Chondrocyte (in vitro differentiated cells): Measurements from ENCODE around the gene GM2A. TPM values are rescaled to one million over a fixed set of nuclear protein-coding genes. Genes with fewer than 3 reads are reported as not detected.

Experiments used
- DNase-seq: peaks from one replicate; pipeline ENCODE4 v3.0.0; 2021; ENCODE audit warnings: mixed read lengths, low spot score
- H3K27ac Mint-ChIP-seq: one replicate; pipeline ENCODE4 v1.8.0; 2021; ENCODE audit warnings: mild to moderate bottlenecking, moderate library complexity, mixed read lengths; ENCODE audit not compliant: unreplicated experiment
- H3K27me3 Mint-ChIP-seq: 2 replicates; pipeline ENCODE4 v1.8.0; 2021; ENCODE audit warnings: low read depth, mixed read lengths
- H3K36me3 Mint-ChIP-seq: 2 replicates; pipeline ENCODE4 v1.8.0; 2021; ENCODE audit warnings: low read depth, mixed read lengths
- H3K4me1 Mint-ChIP-seq: 2 replicates; pipeline ENCODE4 v1.8.0; 2021; ENCODE audit warnings: low read depth, mild to moderate bottlenecking, mixed read lengths
- H3K4me3 Mint-ChIP-seq: one replicate; pipeline ENCODE4 v1.8.0; 2021; ENCODE audit warnings: mild to moderate bottlenecking, moderate library complexity, mixed read lengths; ENCODE audit not compliant: unreplicated experiment
- H3K9me3 Mint-ChIP-seq: 2 replicates; pipeline ENCODE4 v1.8.0; 2021; ENCODE audit warnings: low read depth, mixed read lengths
- CTCF ChIP-seq: fragments of 200-600 bp; sonication (generic); IDR thresholded peaks from 2 replicates; pipeline ENCODE4 v1.5.0; 2021; ENCODE audit warnings: antibody characterized with exemption, mild to moderate bottlenecking, moderate library complexity
- total RNA-seq: library from RNA; stranded (reverse); gene quantifications from 3 replicates; pipeline ENCODE4 v1.2.1, GENCODE V29; 2021

The GM2A gene
- total RNA-seq, 1 donor from 2014 or later: 21.7 TPM

- no peak for TF ChIP-seq CTCF
- H3K27ac Mint-ChIP-seq: no peak overlapping the region
- DNase-seq: no peak
- H3K36me3 Mint-ChIP-seq: no peaks in the 10 kb centered on the region
- peaks cover 3% of the 10 kb centered on the region for H3K27me3 Mint-ChIP-seq
- peaks cover 4% of the 10 kb centered on the region for H3K4me1 Mint-ChIP-seq
- no peaks in the 10 kb centered on the region for H3K9me3 Mint-ChIP-seq
- no peak overlapping the region for H3K4me3 Mint-ChIP-seq
Observed at GRCh38 chr5:151213803-151214613, 39.0 kb upstream of the GM2A start.

GRCh38 chr5:151214614-151215545 is 38.1 kb upstream of the GM2A start:
- Mint-ChIP-seq H3K4me3 (no peak overlapping the region), H3K27ac (no peak overlapping the region), H3K4me1 (peaks cover 4% of the 10 kb centered on the region), H3K9me3 (no peaks in the 10 kb centered on the region), H3K27me3 (peaks cover 3% of the 10 kb centered on the region), H3K36me3 (no peaks in the 10 kb centered on the region)
- TF ChIP-seq CTCF: no peak
- no peak for DNase-seq

GRCh38 chr5:151215546-151215880 is 37.5 kb upstream of the GM2A start:
- Mint-ChIP-seq H3K9me3 (no peaks in the 10 kb centered on the region), H3K36me3 (no peaks in the 10 kb centered on the region), H3K4me3 (no peak overlapping the region), H3K27me3 (peaks cover 3% of the 10 kb centered on the region), H3K4me1 (peaks cover 4% of the 10 kb centered on the region), H3K27ac (no peak overlapping the region)
- TF ChIP-seq CTCF: no peak
- DNase-seq: no peak

GRCh38 chr5:151216781-151217180 is 36.2 kb upstream of the GM2A start:
- no peak overlapping the region for H3K4me3 Mint-ChIP-seq
- no peak overlapping the region for H3K27ac Mint-ChIP-seq
- H3K36me3 Mint-ChIP-seq: no peaks in the 10 kb centered on the region
- no peak for TF ChIP-seq CTCF
- H3K4me1 Mint-ChIP-seq: peaks cover 4% of the 10 kb centered on the region
- H3K9me3 Mint-ChIP-seq: no peaks in the 10 kb centered on the region
- DNase-seq: no peak
- peaks cover 3% of the 10 kb centered on the region for H3K27me3 Mint-ChIP-seq

GRCh38 chr5:151218177-151218576 is 34.8 kb upstream of the GM2A start:
- Mint-ChIP-seq H3K4me1 (peaks cover 4% of the 10 kb centered on the region), H3K27ac (no peak overlapping the region), H3K9me3 (no peaks in the 10 kb centered on the region), H3K4me3 (no peak overlapping the region), H3K27me3 (peaks cover 3% of the 10 kb centered on the region), H3K36me3 (no peaks in the 10 kb centered on the region)
- DNase-seq: no peak
- TF ChIP-seq CTCF: no peak
